HG02884 (cell line): ENCODE results near the gene FAM25A.

Experiments used
- ATAC-seq: cut with Tn5 transposase; IDR thresholded peaks from one replicate; pipeline ENCODE4 v1.9.1; 2021; ENCODE audit warnings: mild to moderate bottlenecking, moderate library complexity; ENCODE audit not compliant: unreplicated experiment

FAM25A gene

DNA sequence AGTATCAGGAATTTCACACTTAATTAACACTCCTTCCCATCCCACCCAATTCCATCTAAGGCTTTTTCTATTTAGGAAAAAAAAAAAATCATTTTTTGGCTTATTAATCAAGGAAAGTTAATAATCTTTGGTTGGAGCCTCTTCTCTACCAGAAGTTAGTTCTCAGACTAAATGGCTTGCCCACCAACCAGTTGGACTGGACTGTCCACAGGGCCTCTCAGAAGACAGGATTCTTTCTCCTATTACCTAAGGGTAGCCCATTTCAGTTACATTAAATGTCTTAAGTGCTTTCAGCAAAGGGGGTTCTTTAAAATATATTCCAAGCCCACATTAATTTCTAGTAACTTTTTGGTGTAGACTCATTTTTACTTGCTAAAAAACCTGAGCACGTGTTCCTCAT is 39.3 kb downstream of the FAM25A start:
- no peak for ATAC-seq

DNA sequence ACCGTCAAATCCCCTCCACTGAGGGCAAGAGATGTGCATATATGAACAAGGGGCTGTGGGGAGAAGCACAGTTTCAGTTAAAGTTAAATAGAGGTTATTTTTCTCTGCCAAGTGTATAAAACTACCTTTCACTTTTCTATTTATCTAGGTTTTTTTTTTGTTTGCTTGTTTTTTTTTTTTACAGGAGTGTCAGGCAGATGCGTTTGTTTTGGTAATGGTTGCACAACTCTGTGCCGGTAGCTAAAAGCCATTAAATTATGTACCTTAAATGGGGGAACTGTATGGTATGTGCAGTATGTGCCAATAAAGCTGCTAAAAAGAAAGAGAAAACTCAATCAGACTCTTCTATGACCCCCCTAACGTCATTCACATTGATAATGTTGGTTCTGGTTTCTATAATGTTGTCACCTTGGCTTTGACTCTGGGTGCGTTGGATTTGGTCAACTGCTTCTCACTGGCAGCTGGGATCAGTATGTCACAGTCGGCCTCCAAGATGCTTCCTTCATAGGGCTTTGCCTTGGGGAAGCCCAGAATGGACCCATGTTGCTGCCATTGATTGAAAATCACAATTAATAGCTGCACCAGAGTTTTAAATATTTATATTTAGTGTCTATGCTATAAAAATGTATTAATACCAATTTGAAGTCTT is 40.3 kb downstream of the FAM25A start:
- ATAC-seq: no peak

DNA sequence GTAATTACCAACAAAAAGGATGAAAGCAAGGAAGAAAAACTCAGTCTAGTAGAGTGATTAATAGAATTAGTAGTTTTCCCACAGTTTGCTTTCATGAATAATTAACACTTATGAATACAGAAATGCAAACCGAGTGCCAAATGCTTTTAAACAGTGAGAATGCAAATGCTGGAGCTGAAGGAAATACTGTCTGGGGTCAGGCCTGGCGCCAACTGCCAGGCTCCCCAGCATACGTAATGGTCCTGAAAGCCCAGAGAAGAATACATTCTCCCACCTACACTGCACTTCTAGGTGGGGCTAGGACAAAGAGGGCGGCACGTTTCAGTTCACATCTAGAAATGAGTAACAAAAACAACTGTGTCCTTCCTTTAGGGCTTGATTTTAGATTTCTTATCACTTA is 44.6 kb downstream of the FAM25A start:
- ATAC-seq: no peak

DNA sequence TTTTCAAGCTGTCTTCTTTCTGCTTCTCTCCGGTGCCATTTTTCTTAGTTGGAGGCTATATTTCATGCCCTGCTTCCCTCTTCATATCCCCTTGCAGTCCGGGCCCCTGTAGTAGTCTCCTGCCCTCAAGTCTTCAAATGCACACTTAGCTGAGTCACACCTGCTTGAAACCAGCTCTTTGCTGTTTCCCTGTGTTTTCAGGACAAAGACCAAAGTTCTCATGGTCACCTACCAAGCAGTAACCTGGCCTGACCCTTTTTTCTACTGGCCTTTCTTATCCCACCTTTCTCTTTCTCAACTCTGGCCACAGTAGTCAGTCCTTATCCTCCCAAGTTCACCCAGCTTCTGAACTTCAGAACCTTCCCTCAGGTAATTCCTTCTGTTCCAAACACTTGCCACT is 46.1 kb downstream of the FAM25A start:
- no peak for ATAC-seq

DNA sequence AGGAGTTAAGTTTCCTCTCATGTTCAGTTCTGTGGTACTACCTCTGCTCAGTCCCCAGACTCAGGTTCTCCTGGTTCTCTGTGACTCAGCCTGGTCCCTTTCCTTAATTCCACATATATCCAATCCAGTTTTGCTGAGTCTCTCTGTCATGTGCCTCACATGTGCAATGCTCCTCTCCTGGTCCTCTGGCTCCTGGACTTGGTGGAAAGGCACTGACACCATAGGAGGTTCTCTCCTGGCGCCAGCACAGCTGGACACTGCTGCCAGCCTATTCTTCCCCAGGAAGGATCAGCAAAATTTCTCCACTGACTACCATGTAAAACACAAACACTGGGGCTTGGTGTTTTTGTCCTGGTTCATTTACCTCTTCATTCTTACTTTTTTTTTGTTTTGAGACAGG is 46.8 kb downstream of the FAM25A start:
- no peak for ATAC-seq

DNA sequence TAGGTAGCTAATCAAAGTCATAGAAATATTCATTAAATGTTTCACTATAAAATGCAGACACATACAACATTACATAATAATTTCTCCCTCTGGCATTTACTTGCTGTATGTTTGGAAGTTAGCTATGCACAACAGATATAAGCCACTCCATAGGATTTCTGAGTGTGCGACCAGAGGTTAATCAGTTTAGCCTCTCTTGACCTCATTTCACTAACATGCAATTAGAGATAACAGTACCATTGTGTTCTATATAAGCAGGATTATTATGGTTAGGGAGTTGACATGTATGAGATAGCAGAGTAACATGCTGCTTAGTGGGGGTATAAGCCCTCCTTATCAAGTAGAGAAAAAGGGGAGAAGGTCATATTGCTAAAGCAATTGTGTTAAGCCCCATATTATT is 48.2 kb downstream of the FAM25A start:
- ATAC-seq: no peak

DNA sequence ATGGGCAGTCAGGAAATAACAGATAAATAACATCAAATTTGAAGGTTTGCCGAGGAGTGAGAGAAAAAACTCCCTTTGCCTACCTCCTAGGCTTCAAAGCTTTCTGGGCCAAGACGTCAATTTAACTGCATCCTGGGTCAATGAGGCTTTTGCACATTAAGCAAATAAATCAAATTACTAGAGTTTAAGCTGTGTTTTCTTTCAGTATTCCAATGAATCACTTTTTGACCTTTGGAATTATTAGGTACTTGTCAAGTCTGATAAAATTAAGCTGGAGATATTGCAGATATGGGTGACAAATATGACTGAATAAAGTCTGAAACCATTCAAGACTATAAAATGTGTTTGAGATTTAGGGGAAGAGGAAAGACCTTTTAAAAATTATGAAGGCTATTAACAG is 52.4 kb downstream of the FAM25A start:
- no peak for ATAC-seq
